CD14-positive monocyte (primary cell): ENCODE results near the gene ARL3. TPM values are rescaled to one million over a fixed set of nuclear protein-coding genes. Genes with fewer than 3 reads are reported as not detected.

Experiments
- DNase-seq, 3 donors: peaks; one replicate each; pipeline ENCODE4 v3.0.0-alpha.2; 2011 to 2022
- H2AFZ ChIP-seq: 2 replicates; pipeline ENCODE4 v1.6.0; 2012; ENCODE audit warnings: mild to moderate bottlenecking, low read depth, low read length, inconsistent platforms; ENCODE audit not compliant: insufficient read depth, poor library complexity, severe bottlenecking
- H3K27ac ChIP-seq, 2 donors: 1 replicate in 1 of 2; 2 replicates in 1 of 2; pipeline ENCODE4 v1.5.1; 2012 to 2013; ENCODE audit warnings: low read length in 2 of 2, control low read depth in 1 of 2, inconsistent platforms in 1 of 2, low read depth in 1 of 2, mild to moderate bottlenecking in 1 of 2
- H3K27me3 ChIP-seq, 2 donors: one replicate each; pipeline versions ENCODE4 v1.6.0 to v1.6.1; 2011 to 2013; ENCODE audit warnings: low read length in 2 of 2; ENCODE audit not compliant: control insufficient read depth in 2 of 2, insufficient read depth in 2 of 2
- H3K36me3 ChIP-seq, 2 donors: replicated peaks in 1 of 2; 1 replicate in 1 of 2; 2 replicates in 1 of 2; pipeline versions ENCODE4 v1.5.1 to v1.6.1; 2012 to 2013; ENCODE audit warnings: low read length in 2 of 2, control low read depth in 1 of 2, inconsistent platforms in 1 of 2, mild to moderate bottlenecking in 1 of 2; ENCODE audit not compliant: insufficient read depth in 2 of 2, control insufficient read depth in 1 of 2
- H3K4me1 ChIP-seq, 2 donors: 1 replicate in 1 of 2; 2 replicates in 1 of 2; pipeline versions ENCODE4 v1.5.1 to v1.6.1; 2012 to 2013; ENCODE audit warnings: low read length in 2 of 2, control low read depth in 1 of 2, inconsistent platforms in 1 of 2, mild to moderate bottlenecking in 1 of 2, moderate library complexity in 1 of 2; ENCODE audit not compliant: insufficient read depth in 2 of 2, control insufficient read depth in 1 of 2
- H3K4me2 ChIP-seq: replicated peaks from 2 replicates; pipeline ENCODE3; 2012; ENCODE audit warnings: low read length, moderate library complexity, mild to moderate bottlenecking; ENCODE audit not compliant: poor library complexity, severe bottlenecking; ENCODE audit errors: extremely low read depth
- H3K4me3 ChIP-seq, 3 experiments: fragments of 200-600 bp in 1 of 3; sonication (generic) in 1 of 3; replicated peaks in 1 of 3; 1 replicate in 2 of 3; 2 replicates in 1 of 3; pipeline ENCODE4 v1.5.1; 2011 to 2013; ENCODE audit warnings: low read length in 3 of 3, mild to moderate bottlenecking in 3 of 3, control low read depth in 2 of 3, low read depth in 2 of 3, inconsistent platforms in 1 of 3, moderate library complexity in 1 of 3
- H3K79me2 ChIP-seq: 2 replicates; pipeline ENCODE4 v1.6.0; 2012; ENCODE audit warnings: mild to moderate bottlenecking, control low read depth, inconsistent platforms, low read length, moderate library complexity; ENCODE audit not compliant: insufficient read depth
- H3K9ac ChIP-seq: 2 replicates; pipeline ENCODE4 v1.6.0; 2017; ENCODE audit warnings: low read length, mild to moderate bottlenecking; ENCODE audit not compliant: insufficient read depth, poor library complexity, severe bottlenecking
- H3K9me3 ChIP-seq, 2 donors: replicated peaks in 1 of 2; 1 replicate in 1 of 2; 2 replicates in 1 of 2; pipeline versions ENCODE4 v1.5.1 to v1.6.1; 2012 to 2013; ENCODE audit warnings: low read length in 2 of 2, control low read depth in 1 of 2; ENCODE audit not compliant: control insufficient read depth in 1 of 2, insufficient read depth in 1 of 2
- H4K20me1 ChIP-seq: 2 replicates; pipeline ENCODE4 v1.6.0; 2012; ENCODE audit warnings: mild to moderate bottlenecking, low read length, control low read depth, moderate library complexity; ENCODE audit not compliant: insufficient read depth
- H3K27ac Mint-ChIP-seq, 7 donors: one replicate each; pipeline ENCODE4 v1.8.0; 2020; ENCODE audit warnings: mild to moderate bottlenecking in 7 of 7, mixed read lengths in 7 of 7, moderate library complexity in 6 of 7, inconsistent platforms in 2 of 7
- H3K27me3 Mint-ChIP-seq, 3 donors: one replicate each; pipeline ENCODE4 v1.8.0; 2021 to 2022; ENCODE audit warnings: low read depth in 3 of 3, mild to moderate bottlenecking in 3 of 3, mixed read lengths in 3 of 3, moderate library complexity in 3 of 3, inconsistent platforms in 1 of 3
- H3K36me3 Mint-ChIP-seq, 2 donors: one replicate each; pipeline ENCODE4 v1.8.0; 2020; ENCODE audit warnings: mixed read lengths in 2 of 2, inconsistent platforms in 1 of 2, mild to moderate bottlenecking in 1 of 2
- H3K4me1 Mint-ChIP-seq: one replicate; pipeline ENCODE4 v1.8.0; 2020; ENCODE audit warnings: mild to moderate bottlenecking, mixed read lengths
- H3K4me3 Mint-ChIP-seq, 2 donors: one replicate each; pipeline ENCODE4 v1.8.0; 2020; ENCODE audit warnings: mild to moderate bottlenecking in 2 of 2, mixed read lengths in 2 of 2, moderate library complexity in 1 of 2
- H3K9me3 Mint-ChIP-seq, 7 donors: one replicate each; pipeline ENCODE4 v1.8.0; 2020 to 2022; ENCODE audit warnings: mixed read lengths in 7 of 7, mild to moderate bottlenecking in 6 of 7, moderate library complexity in 6 of 7, inconsistent platforms in 2 of 7
- CTCF ChIP-seq: fragments of 200-600 bp; IDR thresholded peaks from one replicate; pipeline ENCODE4 v1.8.0; 2022; ENCODE audit warnings: antibody characterized with exemption, mild to moderate bottlenecking
- WGBS: methylation state at CpG from one replicate; pipeline ENCODE4 v1.1.5; 2013; ENCODE audit warnings: missing lambda C conversion rate; ENCODE audit not compliant: insufficient coverage; 5-methylcytosine and 5-hydroxymethylcytosine counted together
- intact Hi-C, 2 donors: fragments of 100-400 bp; cut with micrococcal nuclease; formaldehyde crosslinking; loops; one replicate each; pipeline versions ENCODE4 v1.15.0 to v1.15.1; 2023
- polyA plus RNA-seq, 3 donors: library from polyadenylated mRNA; depleted of rRNA in 1 of 3; unstranded in 2 of 3; stranded (reverse) in 1 of 3; fragments of 300-500 nt in 2 of 3; fragments of >200 nt in 1 of 3; fragmentation: Illumina TruSeq in 2 of 3; gene quantifications; 1 replicate in 2 of 3; 2 replicates in 1 of 3; pipeline ENCODE4 v1.2.3, GENCODE V29; 2012 to 2021

The ARL3 gene
- polyA plus RNA-seq, 3 donors, result 2.8 to 6.3 (median 6.0) TPM

- Histone ChIP-seq H2AFZ (no peak overlapping the region), H3K4me3 (no peak overlapping the region), H3K27me3 (no peaks in the 10 kb centered on the region), H3K79me2 (peaks cover 97% of the 10 kb centered on the region), H3K4me2 (no peak overlapping the region), H3K4me1 (peaks cover 10 to 15% of the 10 kb centered on the region in 2 donors), H3K27ac (peak overlapping the region in 1 of 2 donors; percentile 64), H4K20me1 (peaks cover 71% of the 10 kb centered on the region), H3K9ac (no peak overlapping the region), H3K36me3 (peaks cover 2 to 18% of the 10 kb centered on the region in 2 donors), H3K9me3 (no peaks in the 10 kb centered on the region)
- intact Hi-C loops, result loop anchor here in 1 of 2 donors (10.0 kb wide), 1 partner anchor 51 kb away; no protein-coding TSS in a partner anchor
- no peak for DNase-seq
- Mint-ChIP-seq H3K9me3 (peaks cover 0 to 2% (median 0%) of the 10 kb centered on the region in 7 donors), H3K4me3 (no peak overlapping the region), H3K27ac (peak overlapping the region; percentile 30 to 87 (median 66)), H3K27me3 (no peaks in the 10 kb centered on the region), H3K4me1 (peaks cover 27% of the 10 kb centered on the region), H3K36me3 (peaks cover 22 to 51% of the 10 kb centered on the region in 2 donors)
- no CpG with 5 or more reads among the region's 1 CpG for WGBS
- no peak for TF ChIP-seq CTCF
Measured at GRCh38 chr10:102753718-102754117, 39.5 kb upstream of the ARL3 start.

- Mint-ChIP-seq H3K27me3 (no peaks in the 10 kb centered on the region), H3K36me3 (peaks cover 19 to 48% of the 10 kb centered on the region in 2 donors), H3K4me1 (peaks cover 24% of the 10 kb centered on the region), H3K4me3 (no peak overlapping the region), H3K9me3 (no peaks in the 10 kb centered on the region), H3K27ac (peak overlapping the region; percentile 45 to 87 (median 72))
- Histone ChIP-seq H3K9me3 (no peaks in the 10 kb centered on the region), H3K4me3 (no peak overlapping the region), H3K27me3 (no peaks in the 10 kb centered on the region), H3K4me1 (peaks cover 10 to 15% of the 10 kb centered on the region in 2 donors), H3K4me2 (no peak overlapping the region), H3K9ac (peak overlapping the region; percentile 10), H3K36me3 (peaks cover 2 to 18% of the 10 kb centered on the region in 2 donors), H3K27ac (peak overlapping the region in 1 of 2 donors; percentile 64), H3K79me2 (peaks cover 97% of the 10 kb centered on the region), H4K20me1 (peaks cover 72% of the 10 kb centered on the region), H2AFZ (no peak overlapping the region)
- WGBS, result 93% methylated on average over 2 of the region's 4 CpGs
- intact Hi-C loops, result loop anchor here in 1 of 2 donors (10.0 kb wide), 1 partner anchor 52 kb away; no protein-coding TSS in a partner anchor
- peak; percentile 39 to 50 (median 45) for DNase-seq
- TF ChIP-seq CTCF, result peak; percentile 56
Measured at GRCh38 chr10:102752934-102753664, 38.9 kb upstream of the ARL3 start.
